Activated T-helper 9 cell treated with anti-CD3 and anti-CD28 coated beads, Interleukin-2, amount 50 U/mL, for 16 hours (primary cell): ENCODE results near the gene ST6GAL1.
"Not testable (repeated sequence)": the region's sequence is repeated elsewhere in the genome, so short reads cannot be mapped to it uniquely, and the experiment has no call there.

Experiments
- DNase-seq: peaks from one replicate; pipeline ENCODE4 v3.0.0-alpha.2; 2020; ENCODE audit warnings: low read depth

ST6GAL1 gene

DNA sequence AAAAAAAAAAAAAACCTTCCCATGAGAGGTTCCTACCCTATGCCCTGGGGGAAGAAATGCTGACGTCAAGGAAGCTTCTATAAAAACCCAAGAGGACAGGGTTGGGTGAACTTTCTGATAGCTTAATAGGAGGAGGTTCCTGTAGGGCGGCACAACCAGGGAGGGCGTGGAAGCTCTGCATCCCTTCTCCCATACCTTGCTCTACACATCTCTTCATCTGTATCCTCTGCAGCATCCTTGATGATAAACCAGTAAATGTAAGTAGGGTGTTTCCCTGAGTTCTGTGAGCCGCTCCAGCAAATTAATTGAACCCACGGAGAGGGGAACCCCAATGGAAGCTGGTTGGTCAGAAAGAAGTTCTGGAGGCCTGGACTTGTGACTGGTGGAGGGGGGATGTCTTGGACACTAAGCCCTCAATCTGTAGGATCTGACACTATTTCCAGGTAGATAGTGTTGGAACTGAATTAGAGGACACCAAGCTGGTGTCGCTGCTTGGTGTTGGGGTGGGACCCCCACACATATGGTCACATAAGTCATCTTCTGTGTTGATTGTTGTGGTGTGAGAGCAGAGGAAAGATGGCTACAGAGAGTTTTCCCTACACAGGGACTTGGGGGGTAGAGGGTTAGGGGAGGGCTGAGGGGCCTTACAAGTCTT is 91.5 kb downstream of the ST6GAL1 start:
- no peak for DNase-seq

DNA sequence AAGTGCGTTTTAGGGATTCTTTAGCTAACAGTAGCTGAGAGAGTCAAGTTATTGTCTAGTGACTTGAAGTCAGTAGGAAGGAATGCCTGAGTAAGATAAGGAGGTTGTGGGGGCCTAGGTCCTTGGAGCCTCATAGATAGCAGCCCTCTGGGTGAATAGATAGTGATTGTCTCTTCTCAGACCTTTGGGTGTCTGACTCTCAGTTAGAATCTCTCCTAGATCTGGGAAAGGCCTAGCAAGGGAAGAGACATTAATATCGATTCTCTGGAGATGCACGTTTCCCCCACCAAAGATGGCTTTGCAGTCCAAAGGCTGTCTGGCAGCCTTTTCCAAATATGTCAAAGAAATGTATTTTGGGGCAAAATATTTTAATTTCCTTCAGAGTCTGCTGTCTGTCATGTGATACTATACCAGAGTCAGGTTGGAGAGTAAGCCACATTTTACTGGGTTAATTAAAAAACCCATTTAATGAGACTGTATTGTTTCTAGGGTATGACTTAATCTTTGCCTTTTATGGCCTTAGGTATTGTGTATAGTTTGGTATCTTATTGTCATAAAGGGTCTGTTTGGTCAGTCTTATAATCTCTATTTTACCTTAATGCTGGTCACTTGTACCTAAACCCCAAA is 92.2 kb downstream of the ST6GAL1 start:
- DNase-seq, result no peak

GRCh38 chr3:187023340-187023739 is 93.0 kb downstream of the ST6GAL1 start:
- not testable (repeated sequence) for DNase-seq

GRCh38 chr3:187024536-187025226 is 94.4 kb downstream of the ST6GAL1 start:
- DNase-seq, result no peak

GRCh38 chr3:187025254-187025655 is 94.9 kb downstream of the ST6GAL1 start:
- peak; percentile 34 for DNase-seq

DNA sequence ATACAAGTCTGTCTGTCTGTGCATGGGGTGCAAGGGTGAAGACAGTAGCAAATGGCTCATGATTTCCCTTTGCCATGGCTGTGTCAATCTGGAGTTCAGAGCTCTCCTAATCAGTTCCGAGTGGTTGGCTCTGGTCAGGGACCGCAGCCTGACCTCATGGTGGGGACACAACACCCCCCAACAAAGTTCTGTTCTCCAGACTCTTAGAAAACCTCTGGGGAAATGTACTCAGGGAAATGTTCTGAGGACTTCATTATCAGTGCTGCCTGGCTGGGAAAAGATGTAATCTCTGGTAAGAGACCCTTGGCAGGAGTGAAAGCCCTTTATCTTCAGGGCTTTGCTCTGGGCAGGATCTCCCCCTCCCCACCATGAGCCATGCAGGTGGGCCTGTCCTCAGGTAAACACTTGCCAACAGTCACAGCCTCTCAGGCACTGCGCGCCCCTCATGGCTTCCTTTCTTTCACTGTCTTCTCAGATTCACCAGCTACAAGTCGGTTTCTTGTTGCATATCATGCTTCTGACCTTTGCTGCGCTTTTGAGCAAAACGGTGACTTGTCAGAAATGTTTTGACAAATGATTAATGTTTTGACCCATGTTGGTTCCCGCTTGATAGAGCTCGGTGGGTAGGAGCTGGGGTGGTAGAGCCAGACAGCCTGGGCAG is 95.5 kb downstream of the ST6GAL1 start:
- DNase-seq, result no peak

- DNase-seq, result no peak
Observed at GRCh38 chr3:187026317-187026670, 96.0 kb downstream of the ST6GAL1 start.

DNA sequence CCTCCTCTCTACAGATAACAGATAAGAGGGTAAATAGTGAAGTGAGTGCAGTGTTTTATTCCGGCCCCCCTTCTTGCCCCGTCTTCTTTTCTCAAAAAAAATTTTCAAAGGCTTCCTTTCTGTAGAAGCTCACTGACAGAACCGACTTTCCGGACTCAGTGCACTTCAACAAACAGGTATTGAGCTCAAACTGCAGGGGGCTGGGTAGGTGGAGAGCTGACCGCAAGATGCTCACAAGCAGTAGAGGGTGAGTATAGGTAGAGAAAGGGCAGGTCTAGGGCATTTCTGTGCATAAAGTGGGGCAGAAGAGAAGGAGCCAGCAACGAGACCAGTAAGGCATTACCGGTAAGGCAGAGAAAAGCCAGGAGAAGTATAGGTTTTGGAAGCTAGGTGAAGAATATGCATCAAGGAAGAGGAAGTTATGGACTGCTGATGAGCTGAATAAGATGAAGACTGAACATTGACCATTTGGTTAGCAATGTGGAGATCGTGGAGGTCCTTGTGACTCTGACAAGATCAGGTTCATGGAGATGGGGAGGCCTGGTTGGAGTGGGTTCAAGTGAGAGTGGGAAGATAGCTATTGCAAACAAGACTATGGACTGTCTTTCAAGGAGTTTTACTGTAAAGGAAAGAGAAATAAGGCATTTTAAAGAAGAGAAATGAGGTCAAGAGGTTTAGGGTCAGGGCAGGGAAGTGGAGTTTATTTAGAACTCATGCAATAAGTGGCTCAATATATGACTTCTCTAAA is 97.4 kb downstream of the ST6GAL1 start:
- DNase-seq, result peak; percentile 39

- DNase-seq, result no peak
Observed at GRCh38 chr3:187031934-187032333, 101.6 kb downstream of the ST6GAL1 start.

DNA sequence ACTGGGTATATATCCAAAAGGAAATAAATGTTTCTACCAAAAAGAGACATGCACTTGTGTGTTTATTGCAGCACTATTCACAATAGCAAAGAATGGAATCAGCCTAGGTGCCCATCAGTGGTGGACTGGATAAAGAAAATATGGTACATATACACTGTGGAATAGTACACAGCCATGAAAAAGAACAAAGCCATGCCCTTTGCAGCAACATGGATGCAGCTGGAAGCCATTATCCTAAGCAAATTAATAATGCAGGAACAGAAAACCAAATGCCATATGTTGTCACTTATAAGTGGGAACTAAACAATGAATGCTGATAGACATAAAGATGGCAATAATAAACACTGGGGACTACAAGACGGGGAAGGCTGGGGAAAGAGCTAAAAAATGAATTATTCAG is 106.1 kb downstream of the ST6GAL1 start:
- no peak for DNase-seq

DNA sequence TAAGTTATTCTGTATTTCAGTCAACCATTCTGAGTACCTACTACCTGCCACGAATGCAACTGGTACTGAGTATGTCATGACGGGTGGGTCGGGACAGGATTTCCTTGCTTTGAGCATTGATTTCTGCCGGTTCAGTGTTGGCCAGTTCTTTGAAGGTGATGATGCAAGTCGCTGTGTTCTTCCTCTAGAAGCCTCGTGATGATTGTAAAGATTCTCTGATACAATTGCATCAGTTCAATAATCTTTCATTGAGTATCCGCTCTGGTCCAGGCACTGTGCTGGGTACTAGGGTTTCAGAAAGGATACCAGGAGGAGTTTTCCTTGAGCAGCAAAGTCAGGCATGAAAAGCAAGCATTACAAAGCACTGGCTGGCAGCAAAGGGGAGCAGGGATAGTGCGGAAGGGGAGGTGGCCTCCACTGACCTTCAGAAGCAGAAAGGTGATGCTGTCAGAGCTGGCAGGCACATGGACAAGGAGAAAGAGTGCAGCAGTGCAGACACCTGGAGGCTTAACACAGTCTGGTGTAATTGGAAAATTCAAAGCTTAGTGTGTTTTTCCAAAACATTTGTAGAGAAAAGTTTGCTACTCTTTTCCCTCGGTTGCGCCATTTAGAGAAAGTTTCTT is 108.9 kb downstream of the ST6GAL1 start:
- DNase-seq, result no peak

DNA sequence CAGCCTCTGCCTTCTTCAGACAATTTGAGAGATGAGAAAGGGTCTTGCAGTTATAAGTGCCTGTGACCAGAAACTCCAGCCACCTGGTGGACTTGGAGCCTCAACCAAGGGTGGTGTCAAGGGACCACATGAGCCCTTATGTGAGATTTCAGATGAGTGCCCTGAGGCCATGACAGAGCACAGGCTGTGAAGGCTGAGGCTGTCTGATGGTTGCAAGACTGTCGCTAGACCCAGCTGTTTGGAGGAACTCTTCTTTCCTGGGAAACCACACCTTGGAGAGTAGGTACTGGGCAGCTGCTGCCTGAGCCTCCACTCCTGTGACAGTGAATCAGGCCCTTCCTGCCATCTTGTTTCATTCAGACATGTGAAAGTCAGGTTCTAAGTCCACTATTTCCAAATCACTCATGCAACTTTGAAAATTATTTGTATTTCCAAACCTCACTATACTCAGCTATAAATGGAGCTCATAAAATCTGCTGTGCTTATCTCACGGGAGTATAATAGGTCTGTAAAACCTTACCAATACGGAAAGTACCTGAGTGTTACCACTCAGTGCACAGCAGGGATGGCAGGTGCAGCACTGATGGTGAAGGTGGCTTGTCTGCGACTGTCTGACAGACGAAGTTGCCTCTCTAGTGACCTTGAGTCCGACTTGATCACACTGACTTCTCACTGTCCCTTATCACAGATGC is 109.5 kb downstream of the ST6GAL1 start:
- no peak for DNase-seq

DNA sequence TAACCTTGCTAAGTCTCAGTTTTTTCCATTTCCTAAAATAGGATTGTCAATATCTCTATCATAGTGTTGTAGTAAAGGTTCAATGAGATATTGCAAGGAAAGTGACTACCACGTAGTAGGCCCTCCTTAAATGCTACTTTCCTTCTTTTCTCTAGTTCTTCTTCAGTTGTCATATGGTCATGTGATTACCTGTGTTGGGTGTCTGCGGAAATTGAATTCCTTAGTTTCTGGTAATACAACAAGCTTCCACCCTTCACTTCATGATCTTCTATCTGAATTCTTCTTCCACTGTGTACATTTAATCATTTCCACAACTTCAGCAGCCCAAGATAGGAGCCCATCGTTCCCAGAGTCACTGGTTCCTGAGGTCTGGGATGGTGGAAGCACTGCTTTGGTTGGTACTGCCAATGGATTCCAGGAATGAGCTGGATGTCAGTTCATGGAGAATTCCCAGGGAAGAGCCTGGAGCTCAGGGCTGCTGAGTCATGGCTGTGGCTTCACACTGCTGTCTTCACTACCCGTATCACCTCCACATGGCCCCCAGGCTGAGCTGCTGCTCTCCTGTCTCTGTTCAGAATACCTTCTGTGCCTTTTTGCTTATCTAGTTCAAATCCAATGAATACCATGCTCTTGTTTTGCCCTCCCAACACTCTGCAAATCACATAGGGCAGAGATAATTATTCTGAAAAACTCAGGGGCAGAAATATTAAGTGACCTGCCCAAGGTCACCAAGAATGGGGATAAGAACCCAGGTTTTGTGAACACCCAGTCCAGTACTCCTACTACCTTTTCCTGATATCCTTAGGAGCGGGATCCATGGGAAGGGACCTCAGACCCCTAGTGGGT is 110.4 kb downstream of the ST6GAL1 start:
- no peak for DNase-seq

DNA sequence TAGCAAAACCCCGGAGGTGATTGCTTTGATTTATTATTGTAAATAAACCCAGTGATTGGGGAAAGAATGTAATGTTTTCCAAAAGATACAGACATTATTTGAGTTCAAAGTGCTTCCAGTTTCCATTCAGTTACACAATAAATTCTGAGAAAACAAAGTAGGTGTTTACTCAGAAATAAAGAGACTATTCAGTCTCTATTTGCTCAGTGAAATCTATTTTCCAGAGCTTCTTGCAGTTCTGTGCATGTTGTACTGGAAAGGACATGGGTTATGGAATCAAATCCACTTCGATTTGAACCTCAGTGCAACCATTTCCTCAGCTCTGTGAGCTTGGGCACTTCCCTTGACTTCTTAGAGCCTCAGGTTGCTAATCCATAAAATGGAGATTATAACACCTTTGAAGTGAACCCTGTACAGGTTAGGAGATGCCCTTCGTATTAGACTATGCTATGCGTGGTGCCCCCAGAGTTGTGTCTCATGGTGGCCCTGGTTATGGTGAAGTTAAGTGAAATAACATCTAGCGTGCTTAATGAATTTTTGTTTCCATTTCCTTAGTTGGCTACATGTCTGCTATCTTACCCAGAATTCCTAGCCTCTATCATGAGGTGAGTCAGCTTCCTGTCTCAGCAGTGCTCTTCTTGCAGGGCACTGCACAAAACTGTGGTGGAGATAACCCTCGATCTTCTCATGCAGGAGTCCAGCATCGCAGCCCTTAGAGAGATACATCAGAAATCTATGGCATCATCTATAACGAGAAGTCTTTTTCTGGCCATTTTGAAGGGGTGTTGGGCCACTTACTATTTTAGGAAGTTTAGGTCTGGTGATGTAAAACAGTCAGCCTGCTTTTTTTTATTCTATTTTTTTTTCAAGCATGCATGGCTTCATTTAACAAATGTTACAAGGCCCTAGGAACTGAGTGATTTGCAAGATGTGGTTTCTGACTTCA is 111.3 kb downstream of the ST6GAL1 start:
- no peak for DNase-seq

DNA sequence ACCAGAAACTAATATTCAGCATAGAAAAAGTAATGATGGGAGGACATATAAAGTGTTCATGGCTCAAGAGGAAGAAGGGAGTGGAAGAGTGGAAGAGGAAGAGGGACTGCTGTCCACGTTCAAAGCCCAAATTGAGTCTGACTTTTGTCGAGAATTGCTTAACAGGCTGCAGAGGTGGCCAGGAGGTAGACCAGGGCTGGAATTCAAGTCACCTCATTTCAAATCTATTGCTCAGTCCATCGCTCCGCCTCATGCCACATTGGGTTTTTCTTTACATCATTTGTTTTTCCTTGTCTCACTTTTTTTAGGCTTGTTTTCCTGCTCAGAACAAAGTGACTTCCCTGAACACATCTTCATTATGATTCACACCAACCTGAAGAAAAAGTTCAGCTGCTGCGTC is 112.0 kb downstream of the ST6GAL1 start:
- no peak for DNase-seq

- DNase-seq, result no peak
Observed at GRCh38 chr3:187042874-187043458, 112.6 kb downstream of the ST6GAL1 start.

- no peak for DNase-seq
Observed at GRCh38 chr3:187044206-187044605, 113.9 kb downstream of the ST6GAL1 start.

DNA sequence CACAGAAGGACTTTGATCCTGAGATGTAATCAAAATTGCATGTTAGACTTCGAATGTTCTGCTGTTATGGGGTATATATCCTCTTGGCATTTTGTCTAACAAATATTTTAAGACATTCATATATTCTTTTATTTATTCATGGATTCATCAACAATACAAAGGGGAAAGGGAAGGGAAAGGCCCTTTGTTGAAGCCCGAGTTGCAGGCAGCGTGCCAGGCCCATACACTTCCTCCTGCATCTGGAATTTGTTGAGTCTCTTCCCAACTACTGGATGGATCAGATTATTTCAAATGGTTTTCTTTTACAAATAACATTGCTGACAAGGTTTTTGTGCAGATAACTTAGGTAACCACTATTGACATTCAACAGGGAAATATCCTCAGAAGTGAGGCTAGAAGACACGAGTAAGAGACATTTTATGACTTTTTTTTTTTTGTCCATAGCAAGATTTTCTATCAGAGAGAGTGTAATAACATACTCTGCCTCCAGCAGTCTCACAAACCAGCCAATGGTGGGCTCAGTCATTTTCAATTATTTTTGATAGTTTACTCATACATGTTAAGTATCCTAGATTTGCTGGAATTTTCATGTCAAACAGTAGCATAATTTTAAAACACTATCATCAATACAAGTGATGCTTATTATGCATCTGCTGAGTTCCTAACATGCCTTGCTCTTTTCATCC is 114.7 kb downstream of the ST6GAL1 start:
- no peak for DNase-seq
